PC-3 (cell line): ENCODE data around the gene CHTF18. TPM values are rescaled to one million over a fixed set of nuclear protein-coding genes. Genes with fewer than 3 reads are reported as not detected.
A peak's percentile ranks its signal among the peaks of the same experiment; 100 is the strongest.

Source experiments
- ATAC-seq: fragments of 200-7000 bp; cut with Tn5 transposase; 2 replicates; pipeline ENCODE4 v1.9.1; 2020; ENCODE audit warnings: mild to moderate bottlenecking, moderate library complexity
- BruUV-seq: library from RNA; stranded (reverse); fragments of 400-500 nt; replicated peaks from 2 replicates; lab custom pipeline; 2021; lab: Mats Ljungman, UMichigan
- CTCF ChIA-PET: fragments of 300-600 bp; sonication (Branson Sonifier 250); formaldehyde crosslinking; loops from one replicate; lab custom pipeline; 2022; ENCODE audit warnings: antibody characterized with exemption; lab: Charles Lee
- POLR2A ChIA-PET: fragments of 300-600 bp; sonication (Branson Sonifier 250); formaldehyde crosslinking; loops from one replicate; lab custom pipeline; 2022; ENCODE audit warnings: antibody characterized with exemption; ENCODE audit not compliant: unreplicated experiment; lab: Charles Lee
- DNase-seq: peaks from one replicate; pipeline ENCODE4 v3.0.0-alpha.2; 2015
- H2AFZ ChIP-seq: fragments of 300-600 bp; sonication (generic); 2 replicates; pipeline ENCODE4 v1.6.0; 2016; ENCODE audit warnings: antibody characterized with exemption, low read length
- H3F3A ChIP-seq: fragments of 300-600 bp; sonication (generic); one replicate; pipeline ENCODE4 v1.6.0; 2017; ENCODE audit warnings: antibody characterized with exemption, low read length, control low read depth, mild to moderate bottlenecking; ENCODE audit not compliant: unreplicated experiment
- H3K27ac ChIP-seq: fragments of 300-600 bp; sonication (generic); 2 replicates; pipeline ENCODE4 v1.5.1; 2016; ENCODE audit warnings: mild to moderate bottlenecking, low read length
- H3K27me3 ChIP-seq: fragments of 300-600 bp; sonication (generic); 2 replicates; pipeline ENCODE4 v1.6.1; 2016; ENCODE audit warnings: low read length, mixed read lengths
- H3K36me3 ChIP-seq: fragments of 300-600 bp; sonication (generic); 2 replicates; pipeline ENCODE4 v1.6.1; 2016; ENCODE audit warnings: low read depth, mixed run types, low read length, mixed read lengths
- H3K4me1 ChIP-seq: fragments of 300-600 bp; sonication (generic); 2 replicates; pipeline ENCODE4 v1.5.1; 2016; ENCODE audit warnings: low read length; ENCODE audit not compliant: insufficient read depth
- H3K4me2 ChIP-seq: fragments of 300-600 bp; sonication (generic); 2 replicates; pipeline ENCODE4 v1.6.0; 2016; ENCODE audit warnings: low read length
- H3K4me3 ChIP-seq: fragments of 300-600 bp; sonication (generic); 2 replicates; pipeline ENCODE4 v1.5.1; 2016; ENCODE audit warnings: mild to moderate bottlenecking, low read length, mixed read lengths
- H3K79me2 ChIP-seq: fragments of 300-600 bp; sonication (generic); 2 replicates; pipeline ENCODE4 v1.6.1; 2017; ENCODE audit warnings: low read length, mixed read lengths
- H3K9ac ChIP-seq: fragments of 300-600 bp; sonication (generic); 2 replicates; pipeline ENCODE4 v1.6.0; 2016; ENCODE audit warnings: mild to moderate bottlenecking, low read length
- H3K9me2 ChIP-seq: fragments of 300-600 bp; sonication (generic); replicated peaks from 2 replicates; pipeline ENCODE4 v1.6.1; 2016; ENCODE audit warnings: mixed run types, low read length, mixed read lengths
- H3K9me3 ChIP-seq: fragments of 300-600 bp; sonication (generic); 2 replicates; pipeline ENCODE4 v1.6.1; 2016; ENCODE audit warnings: low read length, mixed read lengths
- H4K20me1 ChIP-seq: fragments of 300-600 bp; sonication (generic); 2 replicates; pipeline ENCODE4 v1.6.1; 2016; ENCODE audit warnings: low read length, mixed read lengths
- EZH2 ChIP-seq: fragments of 300-600 bp; sonication (generic); IDR thresholded peaks from one replicate; pipeline ENCODE4 v1.6.1; 2017; ENCODE audit warnings: antibody characterized with exemption, mild to moderate bottlenecking, low read length; ENCODE audit not compliant: unreplicated experiment
- EZH2phosphoT487 ChIP-seq: fragments of 300-600 bp; sonication (generic); IDR thresholded peaks from 2 replicates; pipeline ENCODE4 v1.6.1; 2018; ENCODE audit warnings: mild to moderate bottlenecking, antibody characterized with exemption, low read length, borderline replicate concordance
- intact Hi-C: fragments of 100-400 bp; cut with micrococcal nuclease; formaldehyde crosslinking; loops from 2 replicates; pipeline ENCODE4 v1.9.0; 2023
- total RNA-seq: library from RNA; depleted of rRNA; stranded (reverse); fragments of >200 nt; gene quantifications from 2 replicates; pipeline ENCODE4 v1.2.3, GENCODE V29; 2014
- TF ChIP-seq, protein P1 (sequence below): fragments of 300-600 bp; sonication (generic); conservative IDR thresholded peaks from 2 replicates; pipeline ENCODE4 v1.5.1; 2017; ENCODE audit warnings: antibody characterized with exemption, low read depth, mild to moderate bottlenecking, low read length

CHTF18 gene
- total RNA-seq, 1 experiment from 2014 or later, result 79.0 TPM

DNA sequence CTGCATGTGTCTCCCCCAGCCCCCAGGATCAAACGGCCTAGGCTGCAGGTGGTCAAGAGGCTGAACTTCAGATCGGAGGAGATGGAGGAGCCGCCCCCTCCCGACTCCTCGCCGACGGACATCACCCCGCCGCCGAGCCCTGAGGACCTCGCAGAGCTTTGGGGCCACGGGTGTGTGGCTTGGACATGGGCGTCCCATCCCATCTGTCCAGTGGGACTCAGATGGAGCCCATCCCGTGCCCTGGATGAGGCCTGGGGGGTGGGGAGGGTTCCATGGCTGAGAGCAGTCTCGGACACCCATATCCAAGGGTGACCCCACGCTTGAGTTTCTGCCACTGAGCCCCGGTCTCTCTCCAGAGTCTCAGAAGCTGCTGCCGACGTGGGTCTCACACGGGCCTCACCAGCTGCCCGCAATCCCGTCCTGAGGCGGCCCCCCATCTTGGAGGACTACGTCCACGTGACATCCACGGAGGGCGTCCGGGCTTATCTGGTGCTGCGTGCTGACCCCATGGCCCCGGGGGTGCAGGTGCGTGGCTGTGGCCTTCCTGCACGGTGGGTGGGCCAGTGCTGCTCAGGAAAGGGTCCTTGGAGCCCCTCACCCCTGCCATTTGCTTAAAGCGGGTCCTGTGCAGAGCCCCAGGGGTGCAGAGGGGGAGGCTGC, 901 bp downstream of the CHTF18 start:
- Histone ChIP-seq H3K79me2 (peaks cover 45% of the 10 kb centered on the region), H2AFZ (no peak overlapping the region), H3K27me3 (no peaks in the 10 kb centered on the region), H3K9ac (peak overlapping the region; percentile 86), H3K4me2 (peak overlapping the region; percentile 94), H3K36me3 (no peaks in the 10 kb centered on the region; the same call in 1 of the 2 replicates), H3F3A (no peaks in the 10 kb centered on the region), H3K9me3 (no peaks in the 10 kb centered on the region), H4K20me1 (no peaks in the 10 kb centered on the region), H3K9me2 (no peaks in the 10 kb centered on the region), H3K27ac (no peak overlapping the region), H3K4me3 (peak overlapping the region; percentile 75), H3K4me1 (peaks cover 6% of the 10 kb centered on the region; the same call in 1 of the 2 replicates)
- TF ChIP-seq EZH2 (no peak), EZH2phosphoT487 (no peak)
- POLR2A ChIA-PET, result interaction anchor here (0.7 kb wide), 1 partner anchor 69 kb away, joined by 3 read pairs; no protein-coding TSS in a partner anchor
- DNase-seq (no peak), ATAC-seq (no peak)
- intact Hi-C loops, result loop anchor here (10.0 kb wide), 1 partner anchor 75 kb away; the partner anchor contains the start of gene METRN
- BruUV-seq, result no TSS peak
- CTCF ChIA-PET, result interaction anchor here (0.9 to 1.5 kb wide), 2 partner anchors 48 to 77 kb away, joined by 5 to 6 read pairs; partner anchors contain the start of gene CIAO3

GRCh38 chr16:790086-790485, 1.7 kb downstream of the CHTF18 start:
- H3K9me3 ChIP-seq, result no peaks in the 10 kb centered on the region
- no peaks in the 10 kb centered on the region for H3F3A ChIP-seq
- H4K20me1 ChIP-seq, result no peaks in the 10 kb centered on the region
- ATAC-seq, result no peak
- no peaks in the 10 kb centered on the region for H3K27me3 ChIP-seq
- no peak overlapping the region for H2AFZ ChIP-seq
- H3K79me2 ChIP-seq, result peaks cover 45% of the 10 kb centered on the region
- no TSS peak for BruUV-seq
- intact Hi-C loops, result no loop called here
- H3K9me2 ChIP-seq, result no peaks in the 10 kb centered on the region
- H3K4me3 ChIP-seq, result no peak overlapping the region
- H3K4me1 ChIP-seq, result peaks cover 6% of the 10 kb centered on the region; the same call in 1 of the 2 replicates
- no peak for DNase-seq
- H3K27ac ChIP-seq, result no peak overlapping the region
- ChIA-PET POLR2A (no interaction called here), CTCF (no interaction called here)
- no peak overlapping the region for H3K9ac ChIP-seq
- H3K36me3 ChIP-seq, result no peaks in the 10 kb centered on the region; the same call in 1 of the 2 replicates
- peak overlapping the region; percentile 94 for H3K4me2 ChIP-seq
- TF ChIP-seq, protein P1, sequence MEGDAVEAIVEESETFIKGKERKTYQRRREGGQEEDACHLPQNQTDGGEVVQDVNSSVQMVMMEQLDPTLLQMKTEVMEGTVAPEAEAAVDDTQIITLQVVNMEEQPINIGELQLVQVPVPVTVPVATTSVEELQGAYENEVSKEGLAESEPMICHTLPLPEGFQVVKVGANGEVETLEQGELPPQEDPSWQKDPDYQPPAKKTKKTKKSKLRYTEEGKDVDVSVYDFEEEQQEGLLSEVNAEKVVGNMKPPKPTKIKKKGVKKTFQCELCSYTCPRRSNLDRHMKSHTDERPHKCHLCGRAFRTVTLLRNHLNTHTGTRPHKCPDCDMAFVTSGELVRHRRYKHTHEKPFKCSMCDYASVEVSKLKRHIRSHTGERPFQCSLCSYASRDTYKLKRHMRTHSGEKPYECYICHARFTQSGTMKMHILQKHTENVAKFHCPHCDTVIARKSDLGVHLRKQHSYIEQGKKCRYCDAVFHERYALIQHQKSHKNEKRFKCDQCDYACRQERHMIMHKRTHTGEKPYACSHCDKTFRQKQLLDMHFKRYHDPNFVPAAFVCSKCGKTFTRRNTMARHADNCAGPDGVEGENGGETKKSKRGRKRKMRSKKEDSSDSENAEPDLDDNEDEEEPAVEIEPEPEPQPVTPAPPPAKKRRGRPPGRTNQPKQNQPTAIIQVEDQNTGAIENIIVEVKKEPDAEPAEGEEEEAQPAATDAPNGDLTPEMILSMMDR, result no peak
- TF ChIP-seq EZH2, result no peak
- no peak for TF ChIP-seq EZH2phosphoT487

- H3K9ac ChIP-seq, result no peak overlapping the region
- H3K36me3 ChIP-seq, result no peaks in the 10 kb centered on the region; the same call in 1 of the 2 replicates
- H3F3A ChIP-seq, result no peaks in the 10 kb centered on the region
- peaks cover 44% of the 10 kb centered on the region for H3K79me2 ChIP-seq
- ChIA-PET POLR2A (no interaction called here), CTCF (no interaction called here)
- H3K9me3 ChIP-seq, result no peaks in the 10 kb centered on the region
- no peaks in the 10 kb centered on the region for H4K20me1 ChIP-seq
- DNase-seq, result no peak
- no peaks in the 10 kb centered on the region for H3K27me3 ChIP-seq
- H3K9me2 ChIP-seq, result no peaks in the 10 kb centered on the region
- no TSS peak for BruUV-seq
- no peak overlapping the region for H2AFZ ChIP-seq
- no peak for TF ChIP-seq EZH2phosphoT487
- TF ChIP-seq, protein P1, result no peak
- TF ChIP-seq EZH2, result no peak
- H3K4me2 ChIP-seq, result no peak overlapping the region
- H3K4me3 ChIP-seq, result no peak overlapping the region
- H3K4me1 ChIP-seq, result peaks cover 11% of the 10 kb centered on the region
- H3K27ac ChIP-seq, result no peak overlapping the region
- ATAC-seq, result no peak
- intact Hi-C loops, result no loop called here
Observed at GRCh38 chr16:791131-791530, 2.7 kb downstream of the CHTF18 start.
